ENCODE data around the gene TTC38. TPM values are rescaled to one million over a fixed set of nuclear protein-coding genes. Genes with fewer than 3 reads are reported as not detected.

TTC38 gene
- total and polyA plus RNA-seq, 4 donors: 14.8 to 33.9 (median 28.6) TPM

DNA sequence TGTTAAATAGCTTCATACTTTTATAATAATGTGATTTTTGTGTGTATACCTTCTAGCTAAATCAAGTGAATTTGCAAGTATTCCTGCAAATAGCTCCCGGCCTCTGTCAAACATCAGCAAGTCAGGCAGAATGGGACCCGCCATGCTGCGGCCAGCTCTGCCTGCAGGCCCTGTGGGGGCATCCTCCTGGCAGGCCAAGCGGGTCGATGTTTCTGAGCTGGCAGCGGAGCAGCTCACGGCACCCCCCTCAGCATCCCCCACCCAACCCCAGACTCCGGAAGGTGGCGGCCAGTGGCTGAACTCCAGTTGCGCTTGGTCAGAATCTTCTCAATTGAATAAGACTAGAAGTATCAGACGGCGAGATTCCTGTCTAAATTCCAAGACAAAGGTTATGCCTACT, 48.2 kb downstream of the TTC38 start:
- DNase-seq: no peak
- no peak for ATAC-seq (ENCODE audit: insufficient read depth, low FRiP score)
- Histone ChIP-seq H3K9ac (ENCODE audit: insufficient read depth in 1 of 2, low read length in 2 of 2) (no peak overlapping the region), H3K27me3 (ENCODE audit: control insufficient read depth in 3 of 3, insufficient read depth in 3 of 3, low read length in 2 of 3) (no peaks in the 10 kb centered on the region), H3K36me3 (ENCODE audit: control insufficient read depth in 4 of 4, insufficient read depth in 4 of 4, low read length in 4 of 4) (peaks cover 0 to 20% (median 4%) of the 10 kb centered on the region in 4 donors), H3K4me1 (ENCODE audit: control insufficient read depth in 5 of 5, insufficient read depth in 5 of 5, low read length in 5 of 5) (no peaks in the 10 kb centered on the region), H3K9me3 (ENCODE audit: control insufficient read depth in 4 of 4, insufficient read depth in 3 of 4, low read length in 3 of 4) (no peaks in the 10 kb centered on the region), H3K27ac (ENCODE audit: low read depth in 1 of 2, low read length in 1 of 2) (no peak overlapping the region), H3K4me3 (no peak overlapping the region)
- TF ChIP-seq, protein P1, sequence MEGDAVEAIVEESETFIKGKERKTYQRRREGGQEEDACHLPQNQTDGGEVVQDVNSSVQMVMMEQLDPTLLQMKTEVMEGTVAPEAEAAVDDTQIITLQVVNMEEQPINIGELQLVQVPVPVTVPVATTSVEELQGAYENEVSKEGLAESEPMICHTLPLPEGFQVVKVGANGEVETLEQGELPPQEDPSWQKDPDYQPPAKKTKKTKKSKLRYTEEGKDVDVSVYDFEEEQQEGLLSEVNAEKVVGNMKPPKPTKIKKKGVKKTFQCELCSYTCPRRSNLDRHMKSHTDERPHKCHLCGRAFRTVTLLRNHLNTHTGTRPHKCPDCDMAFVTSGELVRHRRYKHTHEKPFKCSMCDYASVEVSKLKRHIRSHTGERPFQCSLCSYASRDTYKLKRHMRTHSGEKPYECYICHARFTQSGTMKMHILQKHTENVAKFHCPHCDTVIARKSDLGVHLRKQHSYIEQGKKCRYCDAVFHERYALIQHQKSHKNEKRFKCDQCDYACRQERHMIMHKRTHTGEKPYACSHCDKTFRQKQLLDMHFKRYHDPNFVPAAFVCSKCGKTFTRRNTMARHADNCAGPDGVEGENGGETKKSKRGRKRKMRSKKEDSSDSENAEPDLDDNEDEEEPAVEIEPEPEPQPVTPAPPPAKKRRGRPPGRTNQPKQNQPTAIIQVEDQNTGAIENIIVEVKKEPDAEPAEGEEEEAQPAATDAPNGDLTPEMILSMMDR (IDR thresholded peaks at IDR 0.05; ENCODE audit: control extremely low read depth, extremely low read depth): no peak
- WGBS, 2 donors: 96 to 98% methylated on average over 12 of the region's 12 CpGs

DNA sequence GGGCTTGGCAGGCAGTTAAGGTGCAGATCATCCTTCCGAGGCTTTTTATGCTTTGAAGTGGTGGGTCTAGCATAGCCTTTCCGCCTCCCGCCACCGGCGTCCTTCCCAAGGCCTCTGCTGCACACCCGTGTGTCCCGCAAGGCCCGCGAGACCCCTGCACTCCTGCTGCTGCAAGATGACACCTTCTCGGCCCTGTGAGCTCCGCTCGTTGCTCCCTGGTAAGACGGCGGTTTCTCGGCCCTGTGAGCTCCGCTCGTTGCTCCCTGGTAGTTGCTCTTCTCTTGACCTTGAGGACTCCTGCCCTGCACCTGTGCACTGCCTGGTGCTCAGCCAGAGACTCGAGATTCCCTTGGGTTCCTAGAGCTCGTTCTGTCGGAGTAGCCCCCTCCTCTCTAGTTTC, 49.8 kb downstream of the TTC38 start:
- Histone ChIP-seq H3K9ac (ENCODE audit: insufficient read depth in 1 of 2, low read length in 2 of 2) (no peak overlapping the region), H3K9me3 (ENCODE audit: control insufficient read depth in 4 of 4, insufficient read depth in 3 of 4, low read length in 3 of 4) (no peaks in the 10 kb centered on the region), H3K4me1 (ENCODE audit: control insufficient read depth in 5 of 5, insufficient read depth in 5 of 5, low read length in 5 of 5) (no peaks in the 10 kb centered on the region), H3K27me3 (ENCODE audit: control insufficient read depth in 3 of 3, insufficient read depth in 3 of 3, low read length in 2 of 3) (no peaks in the 10 kb centered on the region), H3K27ac (ENCODE audit: low read depth in 1 of 2, low read length in 1 of 2) (no peak overlapping the region), H3K36me3 (ENCODE audit: control insufficient read depth in 4 of 4, insufficient read depth in 4 of 4, low read length in 4 of 4) (peaks cover 0 to 21% (median 4%) of the 10 kb centered on the region in 4 donors), H3K4me3 (no peak overlapping the region)
- TF ChIP-seq, protein P1 (IDR thresholded peaks at IDR 0.05; ENCODE audit: control extremely low read depth, extremely low read depth): no peak
- 96 to 97% methylated on average over 20 of the region's 20 CpGs for WGBS, 2 donors
- no peak for ATAC-seq (ENCODE audit: insufficient read depth, low FRiP score)
- DNase-seq: no peak

DNA sequence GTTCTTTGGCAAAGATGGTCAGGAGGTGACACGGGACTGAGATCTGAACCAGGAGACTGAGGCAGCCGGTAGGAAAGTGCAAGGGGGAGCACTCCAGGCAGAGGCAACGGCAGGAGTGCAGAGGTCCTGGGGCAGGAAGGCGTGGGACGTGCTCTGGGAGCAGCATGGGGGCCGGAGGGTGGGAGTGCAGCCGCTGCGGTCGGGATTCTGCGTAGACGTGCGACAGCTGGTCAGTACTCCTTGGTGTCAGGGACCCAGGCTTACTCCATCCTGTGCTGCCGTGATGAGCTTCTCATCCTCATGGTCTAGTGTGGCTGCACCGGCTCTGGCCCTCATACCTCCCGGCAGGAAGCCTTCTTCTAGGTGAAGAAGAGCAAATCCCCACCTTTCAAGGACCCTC, 50.8 kb downstream of the TTC38 start:
- Histone ChIP-seq H3K4me1 (ENCODE audit: control insufficient read depth in 5 of 5, insufficient read depth in 5 of 5, low read length in 5 of 5) (no peaks in the 10 kb centered on the region), H3K9ac (ENCODE audit: insufficient read depth in 1 of 2, low read length in 2 of 2) (no peak overlapping the region), H3K36me3 (ENCODE audit: control insufficient read depth in 4 of 4, insufficient read depth in 4 of 4, low read length in 4 of 4) (peaks cover 0 to 29% (median 4%) of the 10 kb centered on the region in 4 donors), H3K27me3 (ENCODE audit: control insufficient read depth in 3 of 3, insufficient read depth in 3 of 3, low read length in 2 of 3) (no peaks in the 10 kb centered on the region), H3K9me3 (ENCODE audit: control insufficient read depth in 4 of 4, insufficient read depth in 3 of 4, low read length in 3 of 4) (no peaks in the 10 kb centered on the region), H3K27ac (ENCODE audit: low read depth in 1 of 2, low read length in 1 of 2) (no peak overlapping the region), H3K4me3 (no peak overlapping the region)
- WGBS, 2 donors: 85 to 97% methylated on average over 11 to 15 of the region's 15 CpGs
- ATAC-seq (ENCODE audit: insufficient read depth, low FRiP score) (no peak), DNase-seq (no peak)
- TF ChIP-seq, protein P1 (IDR thresholded peaks at IDR 0.05; ENCODE audit: control extremely low read depth, extremely low read depth): no peak

DNA sequence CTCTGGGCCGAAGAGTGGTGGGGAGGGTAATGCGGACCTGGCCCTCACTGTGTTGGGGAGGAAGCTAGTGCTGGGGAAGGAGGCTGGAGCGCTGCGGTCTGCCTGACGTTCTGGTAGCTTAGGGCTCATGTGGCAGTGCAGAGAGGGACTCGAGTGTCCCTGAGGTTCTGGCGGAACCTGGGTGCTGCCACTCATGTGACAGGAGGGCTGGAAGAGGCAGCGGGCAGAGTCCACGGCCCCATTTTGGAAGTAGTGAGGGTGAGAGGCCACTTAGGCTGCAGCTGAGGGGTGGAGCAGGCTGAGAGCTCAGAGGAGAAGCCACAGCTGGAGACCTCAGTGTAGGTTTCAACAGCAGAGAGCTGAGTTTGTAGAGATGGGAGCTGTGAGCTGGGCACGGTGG, 51.5 kb downstream of the TTC38 start:
- Histone ChIP-seq H3K4me3 (no peak overlapping the region), H3K27me3 (ENCODE audit: control insufficient read depth in 3 of 3, insufficient read depth in 3 of 3, low read length in 2 of 3) (no peaks in the 10 kb centered on the region), H3K27ac (ENCODE audit: low read depth in 1 of 2, low read length in 1 of 2) (no peak overlapping the region), H3K9me3 (ENCODE audit: control insufficient read depth in 4 of 4, insufficient read depth in 3 of 4, low read length in 3 of 4) (no peaks in the 10 kb centered on the region), H3K4me1 (ENCODE audit: control insufficient read depth in 5 of 5, insufficient read depth in 5 of 5, low read length in 5 of 5) (no peaks in the 10 kb centered on the region), H3K36me3 (ENCODE audit: control insufficient read depth in 4 of 4, insufficient read depth in 4 of 4, low read length in 4 of 4) (peaks cover 0 to 29% (median 2%) of the 10 kb centered on the region in 4 donors), H3K9ac (ENCODE audit: insufficient read depth in 1 of 2, low read length in 2 of 2) (no peak overlapping the region)
- TF ChIP-seq, protein P1 (IDR thresholded peaks at IDR 0.05; ENCODE audit: control extremely low read depth, extremely low read depth): no peak
- DNase-seq (no peak), ATAC-seq (ENCODE audit: insufficient read depth, low FRiP score) (no peak)
- WGBS, 2 donors: 96 to 97% methylated on average over 10 of the region's 10 CpGs

Data from lung (tissue), 12 donors.